Trophoblast cell (in vitro differentiated cells and primary cell): Measurements from ENCODE around the gene NUDT11.

Source experiments
- DNase-seq, 2 donors: peaks; one replicate each; pipeline ENCODE4 v3.0.0-alpha.2; 2016
- H2AFZ ChIP-seq: 2 replicates; pipeline ENCODE4 v1.6.1; 2013; ENCODE audit warnings: low read length, moderate library complexity, mild to moderate bottlenecking; ENCODE audit not compliant: insufficient read depth, poor library complexity
- H2AK5ac ChIP-seq: 2 replicates; pipeline ENCODE4 v1.6.1; 2013; ENCODE audit warnings: mild to moderate bottlenecking, low read length
- H2BK120ac ChIP-seq: 2 replicates; pipeline ENCODE4 v1.6.1; 2013; ENCODE audit warnings: low read length, mild to moderate bottlenecking, moderate library complexity; ENCODE audit not compliant: insufficient read depth, poor library complexity
- H2BK12ac ChIP-seq: 2 replicates; pipeline ENCODE4 v1.6.1; 2013; ENCODE audit warnings: mild to moderate bottlenecking, low read length, moderate library complexity
- H2BK5ac ChIP-seq: 2 replicates; pipeline ENCODE4 v1.6.1; 2013; ENCODE audit warnings: low read length, low read depth, moderate library complexity, mild to moderate bottlenecking; ENCODE audit not compliant: poor library complexity
- H3K14ac ChIP-seq: 2 replicates; pipeline ENCODE4 v1.6.1; 2013; ENCODE audit warnings: mild to moderate bottlenecking, low read length
- H3K18ac ChIP-seq: 2 replicates; pipeline ENCODE4 v1.6.1; 2013; ENCODE audit warnings: mild to moderate bottlenecking, low read length
- H3K23ac ChIP-seq: 2 replicates; pipeline ENCODE4 v1.6.1; 2013; ENCODE audit warnings: low read length
- H3K27ac ChIP-seq: 2 replicates; pipeline ENCODE4 v1.5.1; 2013; ENCODE audit warnings: low read depth, mild to moderate bottlenecking, inconsistent platforms, low read length, moderate library complexity
- H3K27me3 ChIP-seq: 2 replicates; pipeline ENCODE4 v1.6.1; 2013; ENCODE audit warnings: inconsistent platforms, mild to moderate bottlenecking, low read length, moderate library complexity; ENCODE audit not compliant: insufficient read depth
- H3K36me3 ChIP-seq, 2 experiments: 1 replicate in 1 of 2; 2 replicates in 1 of 2; pipeline ENCODE4 v1.6.1; 2013; ENCODE audit warnings: low read length in 2 of 2, mild to moderate bottlenecking in 2 of 2, moderate library complexity in 1 of 2; ENCODE audit not compliant: insufficient read depth in 2 of 2, control insufficient read depth in 1 of 2
- H3K4ac ChIP-seq: 2 replicates; pipeline ENCODE4 v1.6.1; 2013; ENCODE audit warnings: low read depth, mild to moderate bottlenecking, low read length, moderate library complexity
- H3K4me1 ChIP-seq, 2 experiments: 1 replicate in 1 of 2; 2 replicates in 1 of 2; pipeline ENCODE4 v1.6.1; 2013; ENCODE audit warnings: low read length in 2 of 2, mild to moderate bottlenecking in 2 of 2, moderate library complexity in 1 of 2; ENCODE audit not compliant: insufficient read depth in 2 of 2, control insufficient read depth in 1 of 2
- H3K4me2 ChIP-seq: 2 replicates; pipeline ENCODE4 v1.6.1; 2013; ENCODE audit warnings: inconsistent platforms, mild to moderate bottlenecking, low read length, moderate library complexity
- H3K4me3 ChIP-seq: 2 replicates; pipeline ENCODE4 v1.5.1; 2013; ENCODE audit warnings: mild to moderate bottlenecking, low read depth, low read length, inconsistent platforms
- H3K79me1 ChIP-seq: one replicate; pipeline ENCODE4 v1.6.1; 2013; ENCODE audit warnings: low read length
- H3K79me2 ChIP-seq: 2 replicates; pipeline ENCODE4 v1.6.1; 2013; ENCODE audit warnings: low read length, mild to moderate bottlenecking; ENCODE audit not compliant: control insufficient read depth, insufficient read depth, poor library complexity
- H3K9ac ChIP-seq: 2 replicates; pipeline ENCODE4 v1.6.1; 2013; ENCODE audit warnings: mild to moderate bottlenecking, low read length
- H3K9me3 ChIP-seq: 2 replicates; pipeline ENCODE4 v1.6.1; 2013; ENCODE audit warnings: low read depth, mild to moderate bottlenecking, control low read depth, inconsistent platforms, low read length; ENCODE audit not compliant: insufficient read depth
- H4K12ac ChIP-seq: 2 replicates; pipeline ENCODE4 v1.6.1; 2013; ENCODE audit warnings: low read depth, mild to moderate bottlenecking, low read length, moderate library complexity
- H4K8ac ChIP-seq: 2 replicates; pipeline ENCODE4 v1.6.1; 2013; ENCODE audit warnings: low read depth, mild to moderate bottlenecking, low read length, moderate library complexity
- H4K91ac ChIP-seq: one replicate; pipeline ENCODE4 v1.6.1; 2013; ENCODE audit warnings: low read depth, mild to moderate bottlenecking, low read length, moderate library complexity
- WGBS: extraction: QIAGEN DNeasy Blood & Tissue Kit; methylation state at CpG from one replicate; pipeline ENCODE4 v1.1.7; 2013; ENCODE audit warnings: missing lambda C conversion rate; ENCODE audit not compliant: insufficient read length, insufficient coverage; ENCODE audit errors: extremely low coverage; 5-methylcytosine and 5-hydroxymethylcytosine counted together

NUDT11 gene

DNA sequence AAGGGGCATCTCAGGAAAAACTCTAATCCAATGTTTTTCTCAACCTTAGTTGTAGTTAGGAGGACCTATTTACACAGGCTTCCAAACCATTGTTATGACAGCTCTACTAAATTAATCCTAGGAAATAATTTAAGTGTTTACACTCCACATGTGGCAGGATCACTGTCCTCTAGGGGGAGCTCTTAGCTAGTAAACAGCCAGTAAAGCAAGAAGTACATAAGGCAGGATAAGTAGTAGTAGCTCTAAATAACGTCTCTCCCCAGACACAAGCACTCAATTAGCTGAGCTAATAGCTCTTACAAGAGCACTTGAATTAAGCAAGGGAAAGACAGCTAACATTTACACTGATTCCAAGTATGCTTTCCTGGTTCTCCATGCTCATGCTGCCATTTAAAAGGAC, 37.3 kb downstream of the NUDT11 start:
- Histone ChIP-seq H4K8ac (no peak overlapping the region), H3K4me1 (no peaks in the 10 kb centered on the region), H3K14ac (no peak overlapping the region), H3K27ac (no peak overlapping the region), H3K23ac (no peak overlapping the region), H3K4me3 (no peak overlapping the region), H2AFZ (no peak overlapping the region), H3K4me2 (no peak overlapping the region), H3K79me2 (no peaks in the 10 kb centered on the region), H4K12ac (no peak overlapping the region), H4K91ac (no peak overlapping the region), H2BK5ac (no peak overlapping the region), H3K79me1 (no peaks in the 10 kb centered on the region), H3K18ac (no peak overlapping the region), H3K9ac (no peak overlapping the region), H3K36me3 (no peaks in the 10 kb centered on the region), H2BK120ac (no peak overlapping the region), H2BK12ac (no peak overlapping the region), H2AK5ac (no peak overlapping the region), H3K4ac (no peak overlapping the region), H3K9me3 (no peaks in the 10 kb centered on the region), H3K27me3 (no peaks in the 10 kb centered on the region)
- DNase-seq = peak; percentile 1 to 69
- no CpG with 5 or more reads among the region's 1 CpG for WGBS

DNA sequence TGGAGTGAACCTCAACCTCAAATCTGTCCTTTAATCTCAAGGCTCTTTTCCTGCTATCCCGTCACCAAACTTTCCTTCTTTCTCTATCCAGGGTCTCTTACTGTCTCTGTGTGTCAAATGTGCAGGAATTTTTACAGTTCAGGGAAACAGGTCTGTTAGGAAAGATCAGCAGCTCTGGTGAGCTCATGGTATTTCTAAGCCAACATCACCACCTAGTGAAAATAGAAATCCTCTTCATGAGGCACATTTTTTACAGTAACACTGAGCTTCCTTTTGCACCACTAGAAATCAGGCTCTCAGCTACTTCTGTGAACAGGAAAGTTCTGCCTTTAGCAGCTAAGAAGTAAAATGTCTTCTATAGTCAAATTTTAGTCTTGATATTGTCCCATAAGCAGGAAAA, 39.6 kb downstream of the NUDT11 start:
- no peak overlapping the region for H2BK5ac ChIP-seq
- no peak overlapping the region for H2BK120ac ChIP-seq
- no peaks in the 10 kb centered on the region for H3K4me1 ChIP-seq
- no peak overlapping the region for H3K27ac ChIP-seq
- no peak overlapping the region for H4K8ac ChIP-seq
- H2AK5ac ChIP-seq = no peak overlapping the region
- H2BK12ac ChIP-seq = no peak overlapping the region
- H3K14ac ChIP-seq = no peak overlapping the region
- H2AFZ ChIP-seq = no peak overlapping the region
- no peak overlapping the region for H4K12ac ChIP-seq
- no peak overlapping the region for H3K4me3 ChIP-seq
- H3K23ac ChIP-seq = no peak overlapping the region
- no peaks in the 10 kb centered on the region for H3K9me3 ChIP-seq
- no peak overlapping the region for H3K9ac ChIP-seq
- no peak overlapping the region for H3K18ac ChIP-seq
- no peaks in the 10 kb centered on the region for H3K36me3 ChIP-seq
- DNase-seq = peak in 1 of 2 donors; percentile 32
- H3K4me2 ChIP-seq = no peak overlapping the region
- no CpG with 5 or more reads among the region's 1 CpG for WGBS
- no peaks in the 10 kb centered on the region for H3K79me1 ChIP-seq
- H3K4ac ChIP-seq = no peak overlapping the region
- no peaks in the 10 kb centered on the region for H3K27me3 ChIP-seq
- no peaks in the 10 kb centered on the region for H3K79me2 ChIP-seq
- H4K91ac ChIP-seq = no peak overlapping the region

DNA sequence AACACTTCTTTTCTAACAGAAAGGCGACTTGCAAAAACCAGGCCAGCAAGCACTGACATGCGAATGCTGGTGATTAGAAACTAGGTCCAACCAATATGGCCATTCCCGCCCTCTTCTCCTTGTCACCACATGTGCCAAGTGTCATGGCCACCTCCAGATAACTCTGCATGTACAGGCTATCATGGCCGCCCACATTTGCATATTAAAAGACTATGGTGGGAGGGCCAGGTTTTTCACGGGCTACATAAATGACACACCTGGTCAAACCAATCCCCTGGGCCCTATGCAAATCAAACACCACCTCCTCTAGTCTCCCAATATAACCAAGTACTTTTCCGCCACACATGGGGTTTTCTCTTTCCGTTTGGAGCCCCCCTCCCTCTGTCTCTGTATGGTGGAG, 40.1 kb downstream of the NUDT11 start:
- H3K18ac ChIP-seq = no peak overlapping the region

DNA sequence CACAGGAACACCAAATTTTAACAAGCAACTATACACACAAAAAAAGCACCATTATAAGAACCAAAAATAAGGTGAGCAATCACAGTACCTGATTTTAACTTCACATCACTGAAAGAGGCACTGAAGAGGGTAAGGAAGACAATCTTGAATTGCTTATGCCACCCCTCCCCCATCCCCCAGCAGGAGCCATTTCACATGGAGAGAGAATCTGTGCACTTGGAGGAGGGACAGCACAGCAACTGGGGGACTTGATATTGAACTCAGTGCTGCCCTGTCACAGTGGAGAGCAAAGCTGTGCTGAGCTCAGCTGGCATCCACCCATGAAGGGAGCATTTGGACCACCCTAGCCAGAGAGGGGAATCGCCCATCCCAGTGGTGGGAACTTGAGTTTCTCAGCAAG, 56.0 kb downstream of the NUDT11 start:
- no CpG with 5 or more reads among the region's 1 CpG for WGBS
- no peak overlapping the region for H4K12ac ChIP-seq
- no peak overlapping the region for H4K8ac ChIP-seq
- H3K4me2 ChIP-seq = no peak overlapping the region
- H2AK5ac ChIP-seq = no peak overlapping the region
- no peak overlapping the region for H3K14ac ChIP-seq
- H3K4me1 ChIP-seq = no peaks in the 10 kb centered on the region
- no peak overlapping the region for H3K18ac ChIP-seq
- H3K79me1 ChIP-seq = no peaks in the 10 kb centered on the region
- no peaks in the 10 kb centered on the region for H3K36me3 ChIP-seq
- no peaks in the 10 kb centered on the region for H3K27me3 ChIP-seq
- no peak overlapping the region for H3K9ac ChIP-seq
- no peak overlapping the region for H2AFZ ChIP-seq
- H3K27ac ChIP-seq = no peak overlapping the region
- no peak overlapping the region for H3K4me3 ChIP-seq
- H2BK12ac ChIP-seq = no peak overlapping the region
- H2BK120ac ChIP-seq = no peak overlapping the region
- no peak overlapping the region for H4K91ac ChIP-seq
- H3K23ac ChIP-seq = no peak overlapping the region
- no peak overlapping the region for H2BK5ac ChIP-seq
- H3K79me2 ChIP-seq = no peaks in the 10 kb centered on the region
- H3K4ac ChIP-seq = no peak overlapping the region
- no peak for DNase-seq
- H3K9me3 ChIP-seq = no peaks in the 10 kb centered on the region

More for the DNA sequence above, 40.1 kb downstream of the NUDT11 start:
- no peak overlapping the region for H2AK5ac ChIP-seq
- H3K4ac ChIP-seq = no peak overlapping the region
- no peak overlapping the region for H3K14ac ChIP-seq
- no peaks in the 10 kb centered on the region for H3K27me3 ChIP-seq
- no peaks in the 10 kb centered on the region for H3K79me1 ChIP-seq
- no peak overlapping the region for H4K91ac ChIP-seq
- no peak overlapping the region for H3K9ac ChIP-seq
- no peak for DNase-seq
- H3K79me2 ChIP-seq = no peaks in the 10 kb centered on the region
- no peak overlapping the region for H3K23ac ChIP-seq
- no peak overlapping the region for H3K27ac ChIP-seq
- no peaks in the 10 kb centered on the region for H3K9me3 ChIP-seq
- H2BK5ac ChIP-seq = no peak overlapping the region
- H4K12ac ChIP-seq = no peak overlapping the region
- H2AFZ ChIP-seq = no peak overlapping the region
- H3K36me3 ChIP-seq = no peaks in the 10 kb centered on the region
- no peak overlapping the region for H3K4me2 ChIP-seq
- no CpG with 5 or more reads among the region's 7 CpGs for WGBS
- H2BK12ac ChIP-seq = no peak overlapping the region
- H3K4me1 ChIP-seq = no peaks in the 10 kb centered on the region
- H2BK120ac ChIP-seq = no peak overlapping the region
- H4K8ac ChIP-seq = no peak overlapping the region
- no peak overlapping the region for H3K4me3 ChIP-seq
